Thymus (tissue), 11 donors: Measurements from ENCODE around the gene SFMBT2. TPM values are rescaled to one million over a fixed set of nuclear protein-coding genes. Genes with fewer than 3 reads are reported as not detected.
"Not testable (repeated sequence)": the region's sequence is repeated elsewhere in the genome, so short reads cannot be mapped to it uniquely, and the experiment has no call there.

Source experiments
- DNase-seq, 9 donors: peaks; one replicate each; pipeline ENCODE4 v3.0.0-alpha.2; 2013; ENCODE audit warnings: low spot score in 9 of 9, low read depth in 6 of 9, missing footprints in 1 of 9
- H3K27ac ChIP-seq, 2 donors: one replicate each; pipeline ENCODE4 v1.5.1; 2013; ENCODE audit warnings: control low read depth in 1 of 2, low read depth in 1 of 2, low read length in 1 of 2, mild to moderate bottlenecking in 1 of 2, moderate library complexity in 1 of 2
- H3K27me3 ChIP-seq, 2 donors: one replicate each; pipeline ENCODE4 v1.5.1; 2013; ENCODE audit warnings: low read length in 1 of 2; ENCODE audit not compliant: control insufficient read depth in 2 of 2, insufficient read depth in 1 of 2
- H3K36me3 ChIP-seq, 2 donors: one replicate each; pipeline ENCODE4 v1.5.1; 2013; ENCODE audit warnings: low read length in 1 of 2, mild to moderate bottlenecking in 1 of 2, moderate library complexity in 1 of 2; ENCODE audit not compliant: control insufficient read depth in 2 of 2, insufficient read depth in 2 of 2
- H3K4me1 ChIP-seq, 2 donors: one replicate each; pipeline ENCODE4 v1.5.1; 2013; ENCODE audit warnings: low read length in 2 of 2; ENCODE audit not compliant: control insufficient read depth in 2 of 2, insufficient read depth in 2 of 2
- H3K4me3 ChIP-seq, 2 donors: one replicate each; pipeline ENCODE4 v1.5.1; 2013; ENCODE audit warnings: low read length in 2 of 2, control low read depth in 1 of 2, mild to moderate bottlenecking in 1 of 2
- H3K9me3 ChIP-seq, 2 donors: one replicate each; pipeline ENCODE4 v1.5.1; 2013; ENCODE audit warnings: low read length in 1 of 2, mild to moderate bottlenecking in 1 of 2; ENCODE audit not compliant: control insufficient read depth in 2 of 2, insufficient read depth in 1 of 2
- WGBS: extraction: QIAGEN DNeasy Blood & Tissue Kit; methylation state at CpG from one replicate; pipeline ENCODE4 v1.1.7; 2013; 5-methylcytosine and 5-hydroxymethylcytosine counted together
- polyA plus RNA-seq: library from polyadenylated mRNA; stranded (reverse); fragments of 200-250 nt; gene quantifications from one replicate; pipeline ENCODE4 v1.2.3, GENCODE V29; 2013
- total RNA-seq: library from RNA; stranded (reverse); fragments of 120-200 nt; gene quantifications from one replicate; pipeline ENCODE4 v1.2.4, GENCODE V29; 2013
- donor health status: healthy.

SFMBT2 gene
- total and polyA plus RNA-seq, 2 donors, result 8.8 to 9.7 TPM

DNA sequence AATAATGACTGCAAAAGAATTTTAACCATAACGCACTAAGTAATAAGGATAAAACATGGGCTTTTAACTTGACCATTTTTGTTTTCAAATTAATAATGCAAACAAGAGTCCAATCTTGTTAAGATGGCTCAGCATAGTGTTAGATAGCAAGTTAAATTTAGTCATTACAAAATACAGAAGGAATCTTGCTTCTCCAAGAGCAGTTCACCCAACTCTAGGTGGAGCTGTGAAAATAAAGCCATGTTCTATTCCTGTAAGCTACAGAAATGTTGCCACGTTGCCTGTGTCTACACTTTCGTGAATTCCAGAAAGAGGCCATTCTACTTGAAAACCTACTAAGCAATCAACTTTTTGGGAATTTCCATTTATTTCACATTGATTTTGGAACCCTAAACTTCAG is 191.9 kb downstream of the SFMBT2 start:
- 98% methylated on average over 3 of the region's 3 CpGs for WGBS
- no peak for DNase-seq
- H3K27me3 ChIP-seq, result no peaks in the 10 kb centered on the region
- H3K36me3 ChIP-seq, result peaks cover 3 to 17% of the 10 kb centered on the region in 2 donors
- H3K27ac ChIP-seq, result no peak overlapping the region
- H3K9me3 ChIP-seq, result no peaks in the 10 kb centered on the region
- H3K4me1 ChIP-seq, result no peaks in the 10 kb centered on the region
- H3K4me3 ChIP-seq, result no peak overlapping the region

GRCh38 chr10:7212696-7213095 is 198.1 kb downstream of the SFMBT2 start:
- H3K4me1 ChIP-seq, H3K27ac ChIP-seq, DNase-seq, H3K4me3 ChIP-seq, H3K9me3 ChIP-seq, H3K27me3 ChIP-seq: not testable (repeated sequence)
- WGBS, result 96% methylated on average over 3 of the region's 3 CpGs
- H3K36me3 ChIP-seq, result peaks cover 9 to 24% of the 10 kb centered on the region in 2 donors

GRCh38 chr10:7211857-7212577 is 198.8 kb downstream of the SFMBT2 start:
- no peak overlapping the region for H3K4me3 ChIP-seq
- H3K27me3 ChIP-seq, result no peaks in the 10 kb centered on the region
- no peaks in the 10 kb centered on the region for H3K9me3 ChIP-seq
- H3K4me1 ChIP-seq, result no peaks in the 10 kb centered on the region
- no peak for DNase-seq
- H3K27ac ChIP-seq, result no peak overlapping the region
- 85% methylated on average over 9 of the region's 9 CpGs for WGBS
- H3K36me3 ChIP-seq, result peaks cover 9 to 21% of the 10 kb centered on the region in 2 donors

GRCh38 chr10:7210516-7210915 is 200.3 kb downstream of the SFMBT2 start:
- no peak overlapping the region for H3K4me3 ChIP-seq
- WGBS, result 96% methylated on average over 10 of the region's 10 CpGs
- H3K27ac ChIP-seq, result no peak overlapping the region
- DNase-seq, result no peak
- no peaks in the 10 kb centered on the region for H3K27me3 ChIP-seq
- H3K4me1 ChIP-seq, result no peaks in the 10 kb centered on the region
- no peaks in the 10 kb centered on the region for H3K9me3 ChIP-seq
- H3K36me3 ChIP-seq, result peaks cover 7 to 21% of the 10 kb centered on the region in 2 donors

DNA sequence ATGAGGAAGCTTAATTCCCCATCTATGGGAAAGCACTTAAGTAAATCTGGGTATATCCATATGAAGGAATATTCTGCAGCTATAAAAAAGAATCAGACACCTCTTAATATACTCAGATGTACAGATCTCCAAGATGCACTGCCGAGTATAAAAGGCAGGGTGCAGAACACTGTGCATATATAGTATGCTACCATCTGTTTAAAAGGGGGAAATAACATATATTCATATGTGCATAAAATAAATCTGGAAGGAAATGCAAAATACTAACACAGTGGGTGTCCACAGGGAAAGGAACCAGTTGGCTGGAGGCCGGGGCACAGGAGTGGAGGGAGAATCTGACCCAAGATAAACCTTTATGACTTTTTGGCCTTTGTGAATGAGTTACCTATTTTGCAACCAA is 201.4 kb downstream of the SFMBT2 start:
- Histone ChIP-seq H3K9me3 (no peaks in the 10 kb centered on the region), H3K4me1 (no peaks in the 10 kb centered on the region), H3K4me3 (no peak overlapping the region), H3K36me3 (peaks cover 7 to 18% of the 10 kb centered on the region in 2 donors), H3K27ac (no peak overlapping the region), H3K27me3 (no peaks in the 10 kb centered on the region)
- WGBS, result 98% methylated on average over 2 of the region's 2 CpGs
- no peak for DNase-seq

DNA sequence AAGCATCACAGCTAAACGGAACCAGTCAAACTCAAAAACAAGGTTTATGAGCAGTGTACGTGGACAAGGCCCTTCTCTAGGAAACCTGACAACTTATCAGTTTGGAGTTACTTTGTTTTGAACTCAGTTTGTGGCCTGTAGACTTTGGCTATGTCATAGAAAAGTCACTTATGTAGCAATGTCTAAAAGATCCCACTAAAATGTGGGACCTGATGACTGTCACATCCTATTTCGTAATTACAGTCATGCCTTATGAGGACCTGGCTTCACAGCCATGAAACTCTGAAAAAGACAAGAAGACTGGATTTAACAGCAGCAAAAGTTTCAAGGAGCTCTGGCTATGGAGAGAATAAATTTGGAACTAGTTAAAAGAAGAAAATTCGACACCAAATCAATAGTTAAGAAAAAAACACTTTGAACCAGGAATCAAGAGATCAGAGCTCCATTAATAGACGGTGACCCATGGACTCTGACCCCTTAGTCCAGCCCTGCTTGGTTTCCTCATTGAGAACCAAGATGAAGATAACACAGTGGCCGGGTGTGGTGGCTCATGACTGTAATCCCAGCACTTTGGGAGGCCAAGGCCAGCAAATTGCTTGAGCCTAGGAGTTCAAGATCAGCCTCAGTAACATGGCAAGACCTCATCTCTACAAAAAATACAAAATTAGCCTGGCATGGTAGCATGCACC is 204.3 kb downstream of the SFMBT2 start:
- no peak overlapping the region for H3K27ac ChIP-seq
- DNase-seq, result no peak
- no peaks in the 10 kb centered on the region for H3K9me3 ChIP-seq
- H3K4me3 ChIP-seq, result no peak overlapping the region
- peaks cover 9 to 22% of the 10 kb centered on the region in 2 donors for H3K36me3 ChIP-seq
- H3K27me3 ChIP-seq, result no peaks in the 10 kb centered on the region
- H3K4me1 ChIP-seq, result no peaks in the 10 kb centered on the region
- WGBS, result 97% methylated on average over 6 of the region's 6 CpGs

DNA sequence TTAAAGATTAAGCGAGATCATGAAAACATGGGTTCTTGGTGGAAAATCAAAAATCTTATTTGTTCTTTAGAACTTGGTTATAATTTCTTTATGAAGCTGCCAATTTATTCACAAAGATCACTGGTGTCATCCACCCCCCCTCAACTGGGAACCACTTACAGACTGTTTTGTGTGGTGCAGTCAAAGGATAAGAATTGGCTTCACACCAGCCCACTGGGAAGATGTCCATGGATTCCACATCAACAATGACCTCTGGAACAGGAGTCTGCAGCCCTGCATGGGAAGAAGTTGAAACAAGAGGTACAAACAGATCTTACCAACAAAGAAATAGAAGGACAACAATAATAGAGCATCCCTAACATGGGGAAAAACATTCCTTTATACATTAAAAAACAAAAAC is 205.2 kb downstream of the SFMBT2 start:
- WGBS, result 43% methylated on average over 1 of the region's 1 CpG
- no peak for DNase-seq
- H3K27me3 ChIP-seq, result no peaks in the 10 kb centered on the region
- H3K4me1 ChIP-seq, result no peaks in the 10 kb centered on the region
- no peak overlapping the region for H3K27ac ChIP-seq
- peaks cover 9 to 25% of the 10 kb centered on the region in 2 donors for H3K36me3 ChIP-seq
- no peaks in the 10 kb centered on the region for H3K9me3 ChIP-seq
- no peak overlapping the region for H3K4me3 ChIP-seq

DNA sequence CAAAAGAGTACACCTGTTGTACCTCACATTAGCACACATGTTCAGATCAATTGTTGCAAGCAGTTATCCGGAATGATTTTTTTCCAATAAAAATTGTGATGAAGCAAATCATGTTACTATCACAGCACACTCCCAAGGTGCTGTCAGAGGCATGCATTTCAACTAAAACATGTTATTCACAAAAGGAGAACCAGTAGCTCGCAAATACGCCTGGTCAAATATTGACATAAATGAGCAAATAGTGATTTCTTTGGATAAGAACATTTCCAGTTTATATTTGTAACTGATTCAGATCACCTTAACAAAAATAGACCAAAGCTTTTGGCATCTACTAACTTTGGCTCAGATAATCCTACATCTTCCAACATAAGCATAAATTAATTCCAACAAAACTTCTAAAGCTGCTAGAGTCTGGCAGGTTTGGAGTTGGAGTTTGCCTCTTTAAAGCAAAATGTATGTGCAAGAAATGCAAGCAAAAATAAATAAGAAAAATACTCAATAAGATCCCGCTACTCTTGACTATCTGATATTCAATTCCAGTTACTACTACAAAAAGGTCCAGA is 208.0 kb downstream of the SFMBT2 start:
- no peaks in the 10 kb centered on the region for H3K27me3 ChIP-seq
- WGBS, result 97% methylated on average over 4 of the region's 4 CpGs
- H3K27ac ChIP-seq, result no peak overlapping the region
- no peak overlapping the region for H3K4me3 ChIP-seq
- peaks cover 9 to 31% of the 10 kb centered on the region in 2 donors for H3K36me3 ChIP-seq
- H3K9me3 ChIP-seq, result no peaks in the 10 kb centered on the region
- DNase-seq, result no peak
- no peaks in the 10 kb centered on the region for H3K4me1 ChIP-seq

DNA sequence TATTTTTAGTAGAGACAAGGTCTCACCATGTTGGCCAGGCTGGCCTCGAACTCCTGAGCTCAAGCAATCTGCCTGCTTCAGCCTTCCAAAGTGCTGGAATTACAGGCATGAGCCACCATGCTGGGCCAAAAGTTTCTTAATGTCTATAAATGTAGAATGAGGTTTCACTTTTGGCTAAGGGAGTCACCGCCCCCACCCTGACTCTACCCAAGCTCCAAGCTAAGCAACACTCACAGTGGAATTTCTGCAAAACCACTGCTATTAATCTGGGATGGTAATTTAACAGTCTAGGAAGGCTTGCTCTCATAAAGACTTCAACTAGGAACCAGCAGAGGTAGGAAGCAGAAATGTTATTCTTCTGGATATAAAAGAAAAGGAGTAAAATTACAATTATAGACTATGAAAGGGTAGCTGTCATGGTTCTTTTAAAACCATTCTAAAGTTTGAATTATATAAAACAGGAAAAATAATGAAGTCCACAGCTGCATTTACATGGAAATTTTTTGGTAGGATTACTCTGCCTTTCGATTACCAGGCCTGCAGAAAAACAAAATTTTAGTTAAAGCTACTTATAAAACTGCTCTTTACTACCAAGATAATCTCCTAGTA is 211.6 kb downstream of the SFMBT2 start:
- WGBS, result 83% methylated on average over 3 of the region's 3 CpGs
- H3K36me3 ChIP-seq, result peaks cover 21 to 48% of the 10 kb centered on the region in 2 donors
- no peaks in the 10 kb centered on the region for H3K27me3 ChIP-seq
- H3K4me3 ChIP-seq, result no peak overlapping the region
- H3K4me1 ChIP-seq, result no peaks in the 10 kb centered on the region
- H3K27ac ChIP-seq, result no peak overlapping the region
- peaks cover 0 to 7% of the 10 kb centered on the region in 2 donors for H3K9me3 ChIP-seq
- DNase-seq, result no peak
